GM21737 (cell line): ENCODE data around the gene TTC24.
"Not testable (repeated sequence)": the region's sequence is repeated elsewhere in the genome, so short reads cannot be mapped to it uniquely, and the experiment has no call there.

Experiments used
- ATAC-seq: cut with Tn5 transposase; IDR thresholded peaks from one replicate; pipeline ENCODE4 v1.9.1; 2021; ENCODE audit warnings: mild to moderate bottlenecking, moderate library complexity; ENCODE audit not compliant: unreplicated experiment

The TTC24 gene

GRCh38 chr1:156584813-156585212 lies 5.3 kb downstream of the TTC24 start:
- ATAC-seq, result no peak

- ATAC-seq, result no peak
Observed at GRCh38 chr1:156586323-156586722, 6.8 kb downstream of the TTC24 start.

- no peak for ATAC-seq
Observed at GRCh38 chr1:156586892-156587477, 7.5 kb downstream of the TTC24 start.

- ATAC-seq, result not testable (repeated sequence)
Observed at GRCh38 chr1:156587927-156588326, 8.4 kb downstream of the TTC24 start.

GRCh38 chr1:156589546-156589945 lies 10.0 kb downstream of the TTC24 start:
- ATAC-seq, result no peak

GRCh38 chr1:156590326-156591180 lies 11.0 kb downstream of the TTC24 start:
- ATAC-seq, result no peak

GRCh38 chr1:156591181-156591431 lies 11.6 kb downstream of the TTC24 start:
- ATAC-seq, result no peak

GRCh38 chr1:156591432-156592157 lies 12.1 kb downstream of the TTC24 start, which contains the start of gene NAXE:
TSS of gene NAXE (plus strand) at chr1:156591776. CDS start at chr1:156591805, 29 bp downstream.
- peak; percentile 78 for ATAC-seq

- ATAC-seq, result no peak
Observed at GRCh38 chr1:156592158-156592909, 12.8 kb downstream of the TTC24 start.

GRCh38 chr1:156592910-156593660 lies 13.6 kb downstream of the TTC24 start:
- ATAC-seq, result no peak

GRCh38 chr1:156593661-156593989 lies 14.1 kb downstream of the TTC24 start:
- no peak for ATAC-seq

- no peak for ATAC-seq
Observed at GRCh38 chr1:156594190-156594589, 14.7 kb downstream of the TTC24 start.

- ATAC-seq, result no peak
Observed at GRCh38 chr1:156595016-156595415, 15.5 kb downstream of the TTC24 start.

GRCh38 chr1:156596426-156596825 lies 16.9 kb downstream of the TTC24 start:
- ATAC-seq, result no peak

GRCh38 chr1:156598125-156598524 lies 18.6 kb downstream of the TTC24 start:
- no peak for ATAC-seq

GRCh38 chr1:156598731-156599432 lies 19.4 kb downstream of the TTC24 start:
- no peak for ATAC-seq

GRCh38 chr1:156599811-156600210 lies 20.3 kb downstream of the TTC24 start:
- ATAC-seq, result no peak

GRCh38 chr1:156600733-156601121 lies 21.2 kb downstream of the TTC24 start:
- no peak for ATAC-seq

GRCh38 chr1:156601122-156601830 lies 21.8 kb downstream of the TTC24 start, which contains the start of gene GPATCH4:
TSS of gene GPATCH4 (minus strand) at chr1:156601479.
- ATAC-seq, result peak; percentile 48
